GM19023 (cell line): Measurements from ENCODE around the gene ZNF593.

Experiments used
- ATAC-seq: cut with Tn5 transposase; IDR thresholded peaks from one replicate; pipeline ENCODE4 v1.9.1; 2021; ENCODE audit warnings: mild to moderate bottlenecking, moderate library complexity; ENCODE audit not compliant: unreplicated experiment

ZNF593 gene

GRCh38 chr1:26168410-26169197, 1.1 kb upstream of the ZNF593 start, which contains the start of gene C1orf232:
Gene C1orf232 (minus strand): TSS chr1:26168963. CDS start chr1:26168499, 464 bp downstream.
- ATAC-seq, result no peak

GRCh38 chr1:26169198-26169554, 532 bp upstream of the ZNF593 start:
- ATAC-seq, result no peak

GRCh38 chr1:26170472-26170821, 739 bp downstream of the ZNF593 start:
- no peak for ATAC-seq

GRCh38 chr1:26171084-26172072, 1.7 kb downstream of the ZNF593 start, which contains the start of gene ZNF593OS:
Gene ZNF593OS (minus strand): TSS chr1:26171832. CDS start chr1:26171661, 171 bp downstream.
- no peak for ATAC-seq

GRCh38 chr1:26175346-26175745, 5.6 kb downstream of the ZNF593 start:
- no peak for ATAC-seq

- no peak for ATAC-seq
Observed at GRCh38 chr1:26177182-26177684, 7.5 kb downstream of the ZNF593 start, which contains the start of gene CNKSR1. Gene CNKSR1 (plus strand): TSS chr1:26177491. CDS start chr1:26177548, 57 bp downstream.

- ATAC-seq, result no peak
Observed at GRCh38 chr1:26180010-26180506, 10.3 kb downstream of the ZNF593 start.

- no peak for ATAC-seq
Observed at GRCh38 chr1:26181586-26182382, 12.1 kb downstream of the ZNF593 start.

- no peak for ATAC-seq
Observed at GRCh38 chr1:26182383-26182696, 12.6 kb downstream of the ZNF593 start.

- ATAC-seq, result no peak
Observed at GRCh38 chr1:26184086-26184485, 14.4 kb downstream of the ZNF593 start.

- ATAC-seq, result no peak
Observed at GRCh38 chr1:26184883-26185282, 15.2 kb downstream of the ZNF593 start.

GRCh38 chr1:26187882-26188281, 18.2 kb downstream of the ZNF593 start:
- ATAC-seq, result no peak

- ATAC-seq, result no peak
Observed at GRCh38 chr1:26188477-26188876, 18.8 kb downstream of the ZNF593 start.

- ATAC-seq, result no peak
Observed at GRCh38 chr1:26189331-26189730, 19.6 kb downstream of the ZNF593 start.

GRCh38 chr1:26189751-26190275, 20.1 kb downstream of the ZNF593 start:
- ATAC-seq, result no peak

- no peak for ATAC-seq
Observed at GRCh38 chr1:26190373-26190987, 20.8 kb downstream of the ZNF593 start, which contains the start of gene CATSPER4. Gene CATSPER4 (plus strand): TSS chr1:26190602. CDS start chr1:26190628, 26 bp downstream.

- ATAC-seq, result no peak
Observed at GRCh38 chr1:26191739-26192138, 22.0 kb downstream of the ZNF593 start.

- ATAC-seq, result no peak
Observed at GRCh38 chr1:26195805-26196204, 26.1 kb downstream of the ZNF593 start.

GRCh38 chr1:26197301-26197700, 27.6 kb downstream of the ZNF593 start:
- no peak for ATAC-seq

- ATAC-seq, result no peak
Observed at GRCh38 chr1:26197813-26198212, 28.1 kb downstream of the ZNF593 start.
